ENCODE results near the gene SPOP. TPM values are rescaled to one million over a fixed set of nuclear protein-coding genes. Genes with fewer than 3 reads are reported as not detected.

The SPOP gene
- total RNA-seq, 4 donors from 2014 or later, result 75.6 to 352 (median 95.3) TPM

- in situ Hi-C loops (cut with MboI; ENCODE audit: low pct_ligation_motif_present in 1 of 4, low pct_unique_long_range_greater_than_20kb in 1 of 4, low sequenced_read_pairs in 3 of 4), result loop anchor here in 1 of 4 donors (10.0 kb wide), 1 partner anchor 116 kb away; no protein-coding TSS in a partner anchor
- DNase-seq, result no peak
Observed at GRCh38 chr17:49578414-49578813, 99.5 kb downstream of the SPOP start.

GRCh38 chr17:49577963-49578362 lies 99.9 kb downstream of the SPOP start:
- no peak overlapping the region for H3K4me3 ChIP-seq
- in situ Hi-C loops (cut with MboI; ENCODE audit: low pct_ligation_motif_present in 1 of 4, low pct_unique_long_range_greater_than_20kb in 1 of 4, low sequenced_read_pairs in 3 of 4) (loop anchor here in 1 of 4 donors (10.0 kb wide), 1 partner anchor 117 kb away; no protein-coding TSS in a partner anchor), intact Hi-C loops (cut with DNase I; ENCODE audit: low total_unique reads) (loop anchor here (10.0 kb wide), 1 partner anchor 57 kb away; no protein-coding TSS in a partner anchor)
- peaks cover 0 to 34% (median 28%) of the 10 kb centered on the region in 4 donors for H3K4me1 ChIP-seq
- H3K36me3 ChIP-seq, result no peaks in the 10 kb centered on the region
- no peak for DNase-seq
- no peaks in the 10 kb centered on the region for H3K9me3 ChIP-seq
- H3K27ac ChIP-seq, result peak overlapping the region in 3 of 4 donors; percentile 71 to 92 (median 84)
- no peak for TF ChIP-seq CTCF (IDR thresholded peaks at IDR 0.05)
- TF ChIP-seq POLR2A (IDR thresholded peaks at IDR 0.05), result no peak
- TF ChIP-seq POLR2AphosphoS5 (IDR thresholded peaks at IDR 0.05), result no peak
- TF ChIP-seq EP300 (IDR thresholded peaks at IDR 0.05; ENCODE audit: low read depth), result no peak
- peaks cover 45% of the 10 kb centered on the region for H3K27me3 ChIP-seq
- WGBS, 2 donors (ENCODE audit: low coverage in 1 of 2), result 50% methylated on average over 4 of the region's 4 CpGs; no CpG with 5 or more reads in 1 of the 2 donors

More at GRCh38 chr17:49578414-49578813, 99.5 kb downstream of the SPOP start:
- Histone ChIP-seq H3K27me3 (peaks cover 45% of the 10 kb centered on the region), H3K9me3 (no peaks in the 10 kb centered on the region), H3K27ac (peak overlapping the region in 1 of 4 donors; percentile 92), H3K36me3 (no peaks in the 10 kb centered on the region), H3K4me3 (no peak overlapping the region), H3K4me1 (peaks cover 0 to 34% (median 28%) of the 10 kb centered on the region in 4 donors)
- TF ChIP-seq POLR2A (IDR thresholded peaks at IDR 0.05), result no peak
- no peak for TF ChIP-seq EP300 (IDR thresholded peaks at IDR 0.05; ENCODE audit: low read depth)
- TF ChIP-seq CTCF (IDR thresholded peaks at IDR 0.05), result no peak
- no peak for TF ChIP-seq POLR2AphosphoS5 (IDR thresholded peaks at IDR 0.05)
- 89% methylated on average over 13 of the region's 13 CpGs; no CpG with 5 or more reads in 1 of the 2 donors for WGBS, 2 donors (ENCODE audit: low coverage in 1 of 2)
- intact Hi-C loops (cut with DNase I; ENCODE audit: low total_unique reads), result loop anchor here (10.0 kb wide), 1 partner anchor 56 kb away; no protein-coding TSS in a partner anchor

- no peaks in the 10 kb centered on the region for H3K36me3 ChIP-seq
- H3K9me3 ChIP-seq, result no peaks in the 10 kb centered on the region
- WGBS, 2 donors (ENCODE audit: low coverage in 1 of 2), result 20% methylated on average over 3 of the region's 3 CpGs; no CpG with 5 or more reads in 1 of the 2 donors
- intact Hi-C loops (cut with DNase I; ENCODE audit: low total_unique reads) (loop anchor here (10.0 kb wide), 1 partner anchor 57 kb away; no protein-coding TSS in a partner anchor), in situ Hi-C loops (cut with MboI; ENCODE audit: low pct_ligation_motif_present in 1 of 4, low pct_unique_long_range_greater_than_20kb in 1 of 4, low sequenced_read_pairs in 3 of 4) (loop anchor here in 1 of 4 donors (10.0 kb wide), 1 partner anchor 117 kb away; no protein-coding TSS in a partner anchor)
- peak overlapping the region; percentile 71 to 92 (median 82) for H3K27ac ChIP-seq
- TF ChIP-seq CTCF (IDR thresholded peaks at IDR 0.05) (no peak), POLR2AphosphoS5 (IDR thresholded peaks at IDR 0.05) (no peak), POLR2A (IDR thresholded peaks at IDR 0.05) (no peak), EP300 (IDR thresholded peaks at IDR 0.05; ENCODE audit: low read depth) (no peak)
- peaks cover 0 to 34% (median 28%) of the 10 kb centered on the region in 4 donors for H3K4me1 ChIP-seq
- DNase-seq, result no peak
- H3K4me3 ChIP-seq, result peak overlapping the region in 1 of 4 donors; percentile 71
- peaks cover 45% of the 10 kb centered on the region for H3K27me3 ChIP-seq
Observed at GRCh38 chr17:49577650-49577934, 100.3 kb downstream of the SPOP start.

- H3K36me3 ChIP-seq, result no peaks in the 10 kb centered on the region
- peaks cover 0 to 34% (median 28%) of the 10 kb centered on the region in 4 donors for H3K4me1 ChIP-seq
- intact Hi-C loops (cut with DNase I; ENCODE audit: low total_unique reads) (loop anchor here (10.0 kb wide), 1 partner anchor 58 kb away; no protein-coding TSS in a partner anchor), in situ Hi-C loops (cut with MboI; ENCODE audit: low pct_ligation_motif_present in 1 of 4, low pct_unique_long_range_greater_than_20kb in 1 of 4, low sequenced_read_pairs in 3 of 4) (loop anchor here in 1 of 4 donors (10.0 kb wide), 1 partner anchor 118 kb away; no protein-coding TSS in a partner anchor)
- 11% methylated on average over 20 of the region's 22 CpGs; no CpG with 5 or more reads in 1 of the 2 donors for WGBS, 2 donors (ENCODE audit: low coverage in 1 of 2)
- no peaks in the 10 kb centered on the region for H3K9me3 ChIP-seq
- H3K27ac ChIP-seq, result peak overlapping the region; percentile 71 to 92 (median 82)
- DNase-seq, result no peak
- H3K4me3 ChIP-seq, result peak overlapping the region; percentile 51 to 71 (median 62)
- H3K27me3 ChIP-seq, result peaks cover 45% of the 10 kb centered on the region
- no peak for TF ChIP-seq POLR2A (IDR thresholded peaks at IDR 0.05)
Observed at GRCh38 chr17:49576917-49577649, 100.8 kb downstream of the SPOP start.
